COLO668 (cell line): ENCODE measurements around the gene CXorf58.
"Not testable (repeated sequence)": the region's sequence is repeated elsewhere in the genome, so short reads cannot be mapped to it uniquely, and the experiment has no call there.

Source experiments
- DNase-seq: peaks from one replicate; lab custom pipeline; 2025; ENCODE audit not compliant: unreplicated experiment; lab: John Stamatoyannopoulos, UW

CXorf58 gene, protein sequence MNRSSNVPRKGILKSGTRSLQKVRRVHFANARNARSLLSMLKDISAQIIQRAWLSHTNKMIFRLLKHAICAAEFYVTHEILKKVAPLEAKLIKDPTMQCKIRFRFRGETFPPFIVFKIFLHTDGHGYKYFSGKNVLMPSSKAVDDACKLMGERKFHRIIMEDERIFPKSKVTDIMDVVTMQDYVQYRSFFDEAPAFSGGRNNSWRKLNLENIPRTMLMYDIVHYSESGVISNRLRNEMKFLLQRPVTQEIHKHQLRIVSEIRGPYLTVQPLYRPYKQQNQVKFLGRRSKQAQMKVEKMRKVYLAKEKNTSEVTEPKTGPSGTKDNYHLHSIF

GRCh38 chrX:23907498-23908218 lies at the start of gene CXorf58, which contains the start of gene APOO:
TSS of gene CXorf58 (plus strand) at chrX:23908006. CDS start at chrX:23910303, 2,297 bp downstream.
TSS of gene APOO (minus strand) at chrX:23907938. CDS start at chrX:23907702, 236 bp downstream.
- peak; percentile 97 for DNase-seq

DNA sequence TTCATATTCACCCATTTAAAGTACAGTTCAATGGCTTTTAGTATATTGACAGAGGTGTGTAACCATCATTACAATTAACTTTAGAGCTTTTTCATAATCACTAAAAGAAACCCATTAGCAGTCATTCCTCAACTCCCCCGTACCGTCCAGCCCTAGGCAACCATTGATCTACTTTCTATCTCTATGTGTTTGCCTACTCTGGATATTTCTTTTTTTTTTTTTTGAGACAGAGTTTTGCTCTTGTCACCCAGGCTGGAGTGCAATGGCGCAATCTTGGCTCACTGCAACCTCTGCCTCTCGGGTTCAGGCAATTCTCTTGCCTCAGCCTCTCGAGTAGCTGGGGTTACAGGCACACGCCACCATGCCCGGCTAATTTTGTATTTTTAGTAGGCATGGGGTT lies 48.6 kb upstream of the CXorf58 start:
- not testable (repeated sequence) for DNase-seq

GRCh38 chrX:23861215-23861896 lies 46.5 kb upstream of the CXorf58 start:
- no peak for DNase-seq

DNA sequence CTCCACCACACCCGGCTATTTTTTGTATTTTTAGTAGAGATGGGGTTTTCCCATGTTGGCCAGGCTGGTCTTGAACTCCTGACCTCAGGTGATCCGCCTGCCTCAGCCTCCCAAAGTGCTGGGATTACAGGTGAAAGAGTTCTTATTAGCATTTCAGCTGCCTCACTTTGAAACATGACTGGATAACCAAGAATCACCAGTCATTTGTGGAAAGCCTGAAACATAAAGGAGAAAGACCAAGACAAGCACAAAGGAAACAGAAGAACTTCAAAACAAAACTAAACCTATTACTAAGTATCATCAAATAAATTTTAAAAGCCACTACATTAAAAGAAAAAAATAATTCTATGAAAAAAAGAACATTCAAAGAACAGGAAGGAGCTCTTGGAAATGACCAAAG lies 45.9 kb upstream of the CXorf58 start:
- DNase-seq: not testable (repeated sequence)

DNA sequence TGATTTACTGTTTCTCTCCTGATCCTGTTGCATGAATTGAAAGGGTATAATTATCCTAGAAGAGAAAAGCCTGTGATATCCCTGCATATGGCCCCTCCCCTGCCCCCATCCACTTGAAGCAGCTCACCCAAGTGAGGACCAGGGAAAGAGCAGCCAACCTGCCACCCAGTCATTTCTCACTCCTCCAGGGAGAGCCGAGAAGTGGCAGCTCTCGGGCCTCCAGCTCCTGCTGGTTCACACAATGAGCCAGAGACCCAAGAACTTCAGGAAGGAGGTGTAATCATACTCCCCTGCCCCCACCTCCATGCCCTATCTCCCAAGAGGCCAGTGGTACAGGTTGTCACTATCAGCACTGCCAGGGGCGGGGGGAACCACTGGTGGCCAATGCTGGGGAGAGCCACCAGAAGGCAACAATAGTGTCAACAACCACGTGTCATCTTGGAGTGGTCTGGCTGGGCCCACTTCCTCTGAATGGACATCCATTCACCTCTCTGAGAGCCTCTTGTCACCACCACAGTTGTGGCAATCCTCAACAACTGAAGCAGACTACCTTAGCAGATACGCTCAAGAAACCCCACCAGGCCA lies 43.0 kb upstream of the CXorf58 start:
- DNase-seq: no peak

- DNase-seq: no peak
These were observed 37.8 kb upstream of the CXorf58 start for GRCh38 chrX:23870041-23870440.

- no peak for DNase-seq
These were observed 35.8 kb upstream of the CXorf58 start for GRCh38 chrX:23871905-23872546.

DNA sequence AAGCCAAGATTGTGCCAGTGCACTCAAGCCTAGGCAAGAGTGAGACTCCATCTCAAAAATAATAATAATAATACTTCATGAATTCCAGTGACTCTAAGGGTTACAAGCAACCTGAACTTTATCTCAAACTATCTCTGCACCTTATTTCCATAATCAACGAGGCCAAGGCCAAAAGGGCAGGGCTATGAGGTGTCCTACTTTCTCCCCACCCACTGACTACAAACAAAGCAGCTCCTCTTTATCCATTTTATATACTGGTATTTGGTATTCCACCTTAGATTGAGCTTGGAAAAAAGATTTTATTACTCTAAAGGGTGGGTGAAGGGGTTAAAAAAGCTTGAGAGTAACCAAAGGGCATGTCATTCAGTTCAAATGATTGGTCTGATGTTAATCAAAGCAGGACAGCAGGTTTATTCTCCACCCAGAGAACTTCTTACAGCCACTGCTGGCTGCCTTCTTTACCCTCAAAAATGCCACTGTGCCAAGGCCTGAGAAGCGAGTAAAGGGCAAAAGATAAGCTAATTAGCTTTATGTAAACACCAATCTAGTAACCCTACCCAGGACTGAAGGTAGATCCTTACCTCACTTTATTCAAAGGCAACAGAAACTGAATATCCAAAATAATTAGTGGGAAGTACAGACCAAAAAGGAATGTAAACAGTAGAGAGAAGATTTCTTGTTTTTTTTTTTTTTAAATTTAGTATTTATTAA lies 28.3 kb upstream of the CXorf58 start:
- DNase-seq: no peak

GRCh38 chrX:23883737-23884354 lies 24.0 kb upstream of the CXorf58 start:
- no peak for DNase-seq

- DNase-seq: no peak
These were observed 23.3 kb upstream of the CXorf58 start for GRCh38 chrX:23884427-23885024.

DNA sequence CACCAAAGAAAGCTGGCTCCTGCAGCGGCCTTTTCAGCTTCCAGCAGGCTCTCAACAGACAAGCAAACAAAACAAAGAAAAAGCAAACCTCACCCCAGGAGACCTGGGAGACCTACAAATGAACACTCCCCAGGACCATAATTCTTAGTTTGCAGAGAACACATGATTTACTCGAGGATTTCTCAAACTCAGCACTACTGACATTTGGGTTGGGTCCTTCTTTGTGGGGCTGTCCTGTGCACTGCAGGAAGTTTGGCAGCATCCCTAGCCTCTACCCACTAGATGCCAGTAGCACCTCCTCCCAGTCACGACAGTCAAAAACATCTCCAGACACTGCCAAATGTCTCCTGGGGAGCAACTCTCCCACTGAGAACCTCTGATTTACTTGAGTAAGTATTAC lies 22.0 kb upstream of the CXorf58 start:
- DNase-seq: no peak

DNA sequence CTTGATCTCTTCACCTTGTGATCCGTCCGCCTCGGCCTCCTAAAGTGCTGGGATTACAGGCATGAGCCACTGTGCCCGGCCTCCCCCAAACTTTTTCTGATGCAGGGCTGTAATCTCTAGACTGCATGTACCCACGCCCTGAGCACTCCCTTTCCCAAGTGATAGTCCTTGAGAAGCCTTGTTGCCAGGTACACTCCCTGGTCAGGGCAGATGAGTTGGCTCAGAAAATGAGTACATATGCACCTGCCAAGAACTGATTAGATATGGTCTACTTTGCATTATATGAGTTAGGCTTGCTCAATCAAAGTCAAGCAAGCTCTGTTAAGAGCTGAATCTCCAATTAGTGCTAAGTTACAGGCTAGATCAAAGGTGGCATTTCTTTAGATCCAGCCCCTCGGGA lies 20.4 kb upstream of the CXorf58 start:
- no peak for DNase-seq

DNA sequence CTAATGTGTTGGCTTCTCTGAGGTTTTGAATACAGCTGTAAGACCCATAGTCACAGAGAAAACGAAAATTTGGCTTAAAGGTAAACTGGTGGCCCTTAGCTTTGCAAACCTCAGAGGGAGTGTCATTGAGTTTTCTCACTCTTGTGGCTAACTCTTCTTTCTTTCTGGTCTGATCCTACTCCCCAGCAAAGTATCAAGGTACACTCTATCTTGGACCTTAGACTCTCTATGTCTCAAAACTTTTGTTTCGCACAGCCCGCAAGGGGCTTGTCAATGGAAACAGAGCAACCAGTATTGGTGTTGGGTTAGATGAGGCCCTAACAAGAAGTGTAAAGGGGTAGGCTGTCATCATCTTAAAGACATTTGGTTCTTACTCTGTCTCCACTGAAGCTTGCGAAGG lies 19.9 kb upstream of the CXorf58 start:
- no peak for DNase-seq

DNA sequence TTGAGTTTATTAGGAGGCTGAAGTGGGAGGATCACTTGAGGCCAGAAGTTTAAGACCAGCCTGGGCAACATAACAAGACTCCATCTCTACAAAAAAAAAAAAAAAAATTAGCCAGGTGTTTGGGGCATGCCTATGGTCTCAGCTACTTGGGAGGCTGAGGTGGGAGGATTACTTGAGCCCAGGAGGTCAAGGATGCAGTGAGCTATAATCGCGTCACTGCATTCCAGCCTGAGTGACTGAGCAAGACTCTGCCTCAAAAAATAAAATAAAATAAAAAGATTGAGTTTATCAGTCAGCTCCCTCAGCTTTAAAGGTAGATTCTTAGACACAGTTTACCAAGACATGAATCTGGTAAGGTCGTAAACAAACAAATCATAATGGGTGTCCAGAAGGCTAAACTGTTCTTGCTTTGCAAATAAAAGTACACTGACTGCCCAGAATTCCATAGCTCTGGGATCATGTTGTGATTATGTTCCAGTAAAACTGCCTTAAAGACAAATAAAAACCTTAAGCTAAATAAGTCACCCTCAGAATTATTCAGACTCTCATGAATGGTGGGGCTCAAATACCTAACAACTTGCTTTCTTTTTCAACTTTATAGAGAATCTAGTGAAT lies 18.8 kb upstream of the CXorf58 start:
- no peak for DNase-seq

DNA sequence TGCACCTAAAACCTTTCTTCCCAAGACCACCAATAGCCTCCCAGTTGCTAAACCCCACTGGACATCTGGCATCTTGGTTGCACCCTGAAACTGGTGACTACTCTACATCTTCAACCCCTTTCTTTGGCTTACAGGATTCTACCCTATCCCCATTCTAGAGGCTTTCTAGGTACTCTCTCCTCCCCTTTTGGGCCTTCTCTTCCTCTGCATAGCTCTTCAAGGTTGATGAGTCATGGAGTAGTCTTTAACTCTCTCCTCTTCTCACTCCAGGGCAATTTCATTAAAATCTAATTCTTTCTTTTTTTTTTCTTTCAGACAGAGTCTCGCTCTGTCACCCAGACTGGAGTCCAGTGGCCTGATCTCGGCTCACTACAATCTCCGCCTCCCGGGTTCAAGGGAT lies 16.9 kb upstream of the CXorf58 start:
- DNase-seq: no peak

DNA sequence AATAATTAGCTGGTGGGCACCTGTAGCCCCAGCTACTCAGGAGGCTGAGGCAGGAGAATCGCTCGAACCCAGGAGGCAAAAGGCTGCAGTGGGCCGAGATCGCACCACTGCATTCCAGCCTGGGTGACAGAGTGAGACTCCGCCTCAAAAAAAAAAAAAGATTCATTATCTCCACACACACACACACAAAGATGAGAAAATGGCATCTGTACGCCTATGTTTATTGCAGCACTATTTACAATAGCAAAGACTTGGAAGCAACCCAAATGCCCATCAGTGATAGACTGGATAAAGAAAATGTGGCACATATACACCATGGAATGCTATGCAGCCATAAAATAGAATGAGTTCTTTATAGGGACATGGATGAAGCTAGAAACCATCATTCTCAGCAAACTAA lies 12.8 kb upstream of the CXorf58 start:
- not testable (repeated sequence) for DNase-seq

DNA sequence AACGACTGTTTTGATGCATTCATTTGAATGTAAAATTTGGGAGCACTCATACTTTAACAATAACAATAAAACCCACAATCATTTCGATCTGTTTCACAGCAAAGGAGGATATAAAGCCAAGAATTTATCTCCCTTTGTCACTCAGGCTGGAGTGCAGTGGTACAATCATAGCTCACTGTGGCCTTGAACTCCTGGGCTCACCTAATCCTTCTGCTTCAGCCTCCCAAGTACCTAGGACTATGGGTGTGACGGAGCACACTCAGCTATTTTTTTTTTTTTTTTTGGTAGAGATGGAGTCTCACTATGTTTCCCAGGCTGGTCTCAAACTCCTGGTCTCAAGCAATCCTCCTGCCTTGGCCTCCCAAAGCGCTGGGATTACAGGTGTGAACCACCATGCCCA lies 11.3 kb upstream of the CXorf58 start:
- DNase-seq: not testable (repeated sequence)

DNA sequence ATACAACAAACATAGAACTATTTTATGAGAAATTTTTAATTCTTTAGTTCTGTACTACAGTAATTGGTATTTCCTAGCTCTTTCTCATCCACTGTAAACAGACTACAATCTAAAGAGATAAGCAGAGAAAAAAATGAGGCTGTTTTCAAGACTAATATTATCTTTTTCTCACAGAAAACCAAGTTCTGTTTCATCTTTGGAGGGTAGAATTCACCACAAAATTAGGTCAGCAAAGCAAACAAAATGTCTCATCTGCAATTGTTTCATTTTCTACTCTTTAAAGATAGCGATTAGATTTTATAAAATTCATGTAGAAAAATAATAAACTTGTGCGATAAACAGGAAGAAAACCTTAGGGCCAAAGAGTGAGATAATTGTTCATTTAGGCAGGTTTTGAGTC lies 10.8 kb upstream of the CXorf58 start:
- DNase-seq: no peak

GRCh38 chrX:23898412-23898959 lies 9.3 kb upstream of the CXorf58 start:
- no peak for DNase-seq
